ENCODE results near the gene AP3D1.

The AP3D1 gene

DNA sequence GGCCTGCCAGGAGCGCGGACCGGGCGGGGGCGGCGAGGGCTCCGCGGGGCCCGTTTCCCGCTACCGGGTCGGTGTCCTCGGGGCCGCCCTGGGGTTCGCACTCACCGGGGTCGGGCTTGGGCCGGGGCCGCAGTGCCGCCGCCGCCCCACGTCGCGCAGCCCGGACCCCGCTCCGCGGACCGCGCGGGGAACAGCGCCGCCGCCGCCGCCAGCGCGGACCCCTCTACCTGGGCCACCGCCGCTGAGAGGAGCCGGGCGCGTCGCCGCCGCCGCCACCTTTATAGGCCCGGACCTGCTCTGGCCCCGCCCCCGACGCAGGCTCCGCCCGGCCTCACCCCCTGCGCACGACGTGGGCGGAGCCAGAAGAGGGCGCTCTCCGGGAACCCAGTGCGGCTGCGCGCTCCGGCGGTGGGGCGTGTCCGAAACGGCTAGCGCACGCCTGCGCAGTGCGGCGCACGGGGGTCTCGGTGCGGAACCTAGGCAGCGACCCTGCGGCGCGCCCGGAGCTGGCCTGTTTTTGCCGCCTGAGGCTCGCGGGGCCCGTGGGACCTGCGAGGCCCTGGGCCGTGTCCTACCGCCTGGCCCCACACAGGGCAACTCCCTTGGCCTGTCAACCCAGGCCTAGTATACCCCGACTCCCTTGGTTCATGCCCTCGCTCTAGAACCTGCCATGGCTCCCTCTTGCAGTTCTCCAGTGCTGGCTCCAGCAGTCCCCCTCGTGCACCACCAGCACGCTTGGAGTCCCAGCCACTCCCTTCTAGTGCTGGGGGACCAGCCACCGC, 100.2 kb downstream of the AP3D1 start, which contains the start of gene MKNK2:
MKNK2 (minus strand) TSS at position 254 of the 782 bp plus-strand sequence. CDS start 393 bp downstream, outside the sequence.
- DNase-seq, result peak in 55 of 56 donors; percentile 40 to 96 (median 88)
